HG02981 (cell line): ENCODE results near the gene ANO9.
"Not testable (repeated sequence)": the region's sequence is repeated elsewhere in the genome, so short reads cannot be mapped to it uniquely, and the experiment has no call there.

Experiments
- ATAC-seq: cut with Tn5 transposase; IDR thresholded peaks from one replicate; pipeline ENCODE4 v1.9.1; 2021; ENCODE audit warnings: mild to moderate bottlenecking, moderate library complexity; ENCODE audit not compliant: unreplicated experiment

ANO9 gene

DNA sequence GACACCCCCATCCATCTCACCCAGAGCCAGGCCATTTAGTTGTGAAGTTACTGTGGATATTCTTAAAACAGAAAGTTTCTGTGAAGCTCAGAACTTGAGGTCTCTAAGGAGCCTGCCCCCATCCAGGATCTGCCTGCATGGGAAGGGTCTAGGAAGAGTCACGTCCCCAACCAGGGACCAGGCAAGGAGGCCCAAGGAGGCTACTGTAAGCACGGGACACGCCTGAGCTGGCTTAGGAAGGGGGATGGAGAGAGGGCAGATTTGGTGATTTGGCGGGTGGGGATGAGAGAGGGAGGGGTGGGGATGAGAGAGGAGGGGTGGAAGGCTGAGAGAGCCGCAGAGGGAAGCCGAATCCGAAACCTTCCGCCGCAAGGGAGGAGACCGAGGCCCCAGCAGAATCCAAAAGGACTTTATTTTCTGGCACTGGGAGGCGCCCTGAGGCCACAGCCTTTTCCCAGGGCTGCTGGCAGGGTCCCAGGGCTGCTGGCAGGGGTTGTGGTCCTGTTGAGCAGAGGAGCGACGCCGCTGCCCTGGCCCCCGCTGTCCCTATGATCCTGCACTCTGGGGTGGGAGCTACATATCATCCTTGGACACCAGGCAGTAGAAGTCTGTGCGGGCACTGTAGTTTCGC is 36.4 kb downstream of the ANO9 start:
- ATAC-seq = no peak

DNA sequence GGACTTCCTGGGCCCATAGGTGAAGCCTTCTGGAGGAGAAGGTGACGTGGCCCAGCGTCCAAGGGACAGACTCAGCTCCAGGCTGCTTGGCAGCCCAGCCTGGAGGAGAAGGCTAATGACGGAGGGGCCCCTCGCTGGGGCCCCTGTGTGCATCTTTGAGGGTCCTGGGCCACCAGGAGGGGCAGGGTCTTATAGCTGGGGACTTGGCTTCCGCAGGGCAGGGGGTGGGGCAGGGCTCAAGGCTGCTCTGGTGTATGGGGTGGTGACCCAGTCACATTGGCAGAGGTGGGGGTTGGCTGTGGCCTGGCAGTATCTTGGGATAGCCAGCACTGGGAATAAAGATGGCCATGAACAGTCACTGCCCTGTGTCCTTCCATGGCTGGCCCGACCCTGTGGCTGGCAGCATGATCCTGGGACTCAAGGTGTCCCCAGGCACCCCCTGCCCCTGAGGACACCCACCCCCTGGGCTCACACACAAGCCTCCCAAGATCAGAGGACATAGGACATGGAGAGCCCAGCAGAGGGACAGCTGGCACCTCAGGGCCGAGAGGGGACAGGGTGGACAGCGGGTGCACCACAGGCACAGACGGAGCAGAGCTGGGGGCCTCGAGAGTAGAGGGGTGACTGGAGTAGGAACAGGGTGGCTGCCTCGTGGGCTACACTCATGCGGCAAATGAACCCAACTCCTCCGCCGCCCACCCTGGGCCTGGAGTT is 37.1 kb downstream of the ANO9 start:
- no peak for ATAC-seq

DNA sequence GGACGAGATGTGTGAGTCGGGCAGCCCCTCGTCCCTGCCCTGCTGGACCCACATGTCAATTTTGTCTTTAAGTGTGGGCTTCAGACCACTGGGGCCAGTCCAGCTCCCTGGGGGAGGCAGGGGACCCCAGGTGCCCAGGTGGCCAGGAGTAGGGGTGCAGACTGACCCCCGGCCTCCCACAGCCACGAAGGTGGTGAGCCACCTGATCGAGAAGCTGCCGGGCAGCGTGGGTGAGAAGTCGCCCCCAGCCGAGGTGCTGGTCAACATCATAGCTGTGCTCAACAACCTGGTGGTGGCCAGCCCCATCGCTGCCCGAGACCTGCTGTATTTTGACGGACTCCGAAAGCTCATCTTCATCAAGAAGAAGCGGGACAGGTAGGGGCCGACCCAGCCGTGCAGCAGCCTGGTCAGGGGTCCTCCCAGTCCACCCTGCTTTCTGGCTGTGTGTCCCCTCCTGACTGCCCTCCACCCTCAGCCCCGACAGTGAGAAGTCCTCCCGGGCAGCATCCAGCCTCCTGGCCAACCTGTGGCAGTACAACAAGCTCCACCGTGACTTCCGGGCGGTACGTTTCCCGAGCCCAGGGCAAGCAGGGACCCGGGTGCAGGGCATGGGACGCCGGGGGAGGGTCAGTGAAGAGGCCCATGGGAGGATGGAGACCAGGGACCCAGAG is 37.9 kb downstream of the ANO9 start:
- no peak for ATAC-seq

DNA sequence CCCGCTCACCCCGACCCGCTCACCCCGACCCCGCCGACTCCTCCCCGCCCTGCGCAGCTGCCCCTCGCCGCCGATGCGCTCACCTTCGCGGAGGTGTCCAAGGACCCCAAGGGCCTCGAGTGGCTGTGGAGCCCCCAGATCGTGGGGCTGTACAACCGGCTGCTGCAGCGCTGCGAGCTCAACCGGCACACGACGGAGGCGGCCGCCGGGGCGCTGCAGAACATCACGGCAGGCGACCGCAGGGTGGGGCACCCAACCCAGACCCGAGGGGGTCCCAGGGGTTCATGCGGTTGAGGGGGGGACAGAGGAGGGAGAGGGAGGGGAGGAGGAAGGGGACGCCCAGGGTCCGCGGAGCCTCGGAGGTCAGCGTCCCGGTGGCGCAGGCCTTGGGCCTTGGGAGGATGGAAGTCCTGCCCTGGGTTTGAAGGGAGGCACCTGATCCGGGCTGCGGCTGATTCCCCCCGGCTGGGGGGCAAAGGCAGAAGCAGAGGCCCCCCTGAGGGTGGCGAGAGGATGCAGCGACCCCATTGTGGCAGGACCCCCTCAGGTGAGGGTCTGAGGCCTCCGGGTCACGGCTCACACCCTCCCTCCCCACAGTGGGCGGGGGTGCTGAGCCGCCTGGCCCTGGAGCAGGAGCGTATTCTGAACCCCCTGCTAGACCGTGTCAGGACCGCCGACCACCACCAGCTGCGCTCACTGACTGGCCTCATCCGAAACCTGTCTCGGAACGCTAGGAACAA is 38.6 kb downstream of the ANO9 start:
- no peak for ATAC-seq

DNA sequence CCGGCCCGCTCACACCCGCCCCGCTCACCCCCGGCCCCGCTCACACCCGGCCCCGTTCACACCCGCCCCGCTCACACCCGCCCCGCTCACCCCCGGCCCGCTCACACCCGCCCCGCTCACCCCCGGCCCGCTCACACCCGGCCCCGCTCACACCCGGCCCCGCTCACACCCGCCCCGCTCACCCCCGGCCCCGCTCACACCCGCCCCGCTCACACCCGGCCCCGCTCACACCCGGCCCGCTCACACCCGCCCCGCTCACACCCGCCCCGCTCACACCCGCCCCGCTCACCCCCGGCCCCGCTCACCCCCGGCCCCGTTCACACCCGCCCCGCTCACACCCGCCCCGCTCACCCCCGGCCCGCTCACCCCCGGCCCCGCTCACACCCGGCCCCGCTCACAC is 40.6 kb downstream of the ANO9 start:
- not testable (repeated sequence) for ATAC-seq

DNA sequence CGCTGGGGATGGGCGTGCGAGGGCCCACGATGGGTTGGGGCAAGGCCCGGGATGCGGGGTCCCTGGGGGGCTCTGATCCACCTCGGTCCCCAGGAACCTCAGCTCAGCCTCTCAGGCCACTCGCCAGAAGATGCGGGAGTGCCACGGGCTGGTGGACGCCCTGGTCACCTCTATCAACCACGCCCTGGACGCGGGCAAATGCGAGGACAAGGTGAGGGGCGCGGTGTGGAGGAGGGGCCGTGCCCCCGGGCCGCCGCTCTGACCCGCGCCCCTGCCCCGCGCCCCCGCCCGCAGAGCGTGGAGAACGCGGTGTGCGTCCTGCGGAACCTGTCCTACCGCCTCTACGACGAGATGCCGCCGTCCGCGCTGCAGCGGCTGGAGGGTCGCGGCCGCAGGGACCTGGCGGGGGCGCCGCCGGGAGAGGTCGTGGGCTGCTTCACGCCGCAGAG is 41.5 kb downstream of the ANO9 start:
- no peak for ATAC-seq

DNA sequence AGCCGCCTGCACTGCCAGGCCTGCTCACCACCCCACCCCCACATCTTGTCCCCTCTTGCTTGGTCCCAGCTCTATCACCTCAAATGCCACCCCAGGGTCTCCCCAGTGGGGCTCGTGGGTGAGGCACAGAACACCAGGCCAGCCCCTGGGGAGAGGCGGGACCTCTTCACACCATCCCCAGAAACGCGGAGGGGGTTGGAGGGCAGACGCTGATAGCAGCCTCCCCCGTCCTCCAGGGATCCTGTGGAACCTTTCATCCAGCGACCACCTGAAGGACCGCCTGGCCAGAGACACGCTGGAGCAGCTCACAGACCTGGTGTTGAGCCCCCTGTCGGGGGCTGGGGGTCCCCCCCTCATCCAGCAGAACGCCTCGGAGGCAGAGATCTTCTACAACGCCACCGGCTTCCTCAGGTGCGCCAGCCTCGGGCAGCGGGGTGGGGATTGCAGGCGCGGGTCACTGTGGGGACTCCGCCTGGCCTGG is 42.0 kb downstream of the ANO9 start:
- ATAC-seq = no peak

DNA sequence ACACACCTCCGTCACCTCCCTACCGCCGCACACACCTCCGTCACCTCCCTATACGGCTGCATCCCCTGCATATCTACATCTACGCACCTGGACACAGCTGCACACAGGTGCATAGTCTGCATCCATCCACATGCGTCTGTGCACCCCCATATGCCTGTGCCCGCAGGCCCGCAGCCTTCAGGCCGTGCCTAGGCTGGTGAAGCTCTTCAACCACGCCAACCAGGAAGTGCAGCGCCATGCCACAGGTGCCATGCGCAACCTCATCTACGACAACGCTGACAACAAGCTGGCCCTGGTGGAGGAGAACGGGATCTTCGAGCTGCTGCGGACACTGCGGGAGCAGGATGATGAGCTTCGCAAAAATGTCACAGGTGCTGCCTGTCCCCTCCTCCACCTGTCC is 43.0 kb downstream of the ANO9 start:
- ATAC-seq = no peak

DNA sequence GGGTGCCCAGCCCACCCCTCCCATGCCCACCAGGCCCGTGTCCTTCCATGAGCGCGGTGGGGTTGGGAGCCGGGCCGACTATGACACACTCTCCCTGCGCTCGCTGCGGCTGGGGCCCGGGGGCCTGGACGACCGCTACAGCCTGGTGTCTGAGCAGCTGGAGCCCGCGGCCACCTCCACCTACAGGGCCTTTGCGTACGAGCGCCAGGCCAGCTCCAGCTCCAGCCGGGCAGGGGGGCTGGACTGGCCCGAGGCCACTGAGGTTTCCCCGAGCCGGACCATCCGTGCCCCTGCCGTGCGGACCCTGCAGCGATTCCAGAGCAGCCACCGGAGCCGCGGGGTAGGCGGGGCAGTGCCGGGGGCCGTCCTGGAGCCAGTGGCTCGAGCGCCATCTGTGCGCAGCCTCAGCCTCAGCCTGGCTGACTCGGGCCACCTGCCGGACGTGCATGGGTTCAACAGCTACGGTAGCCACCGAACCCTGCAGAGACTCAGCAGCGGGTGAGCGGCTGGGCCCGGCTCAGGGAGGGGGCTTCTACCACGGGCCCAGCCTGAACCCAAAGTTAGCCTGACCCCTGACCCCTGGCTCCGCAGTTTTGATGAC is 44.8 kb downstream of the ANO9 start:
- no peak for ATAC-seq

DNA sequence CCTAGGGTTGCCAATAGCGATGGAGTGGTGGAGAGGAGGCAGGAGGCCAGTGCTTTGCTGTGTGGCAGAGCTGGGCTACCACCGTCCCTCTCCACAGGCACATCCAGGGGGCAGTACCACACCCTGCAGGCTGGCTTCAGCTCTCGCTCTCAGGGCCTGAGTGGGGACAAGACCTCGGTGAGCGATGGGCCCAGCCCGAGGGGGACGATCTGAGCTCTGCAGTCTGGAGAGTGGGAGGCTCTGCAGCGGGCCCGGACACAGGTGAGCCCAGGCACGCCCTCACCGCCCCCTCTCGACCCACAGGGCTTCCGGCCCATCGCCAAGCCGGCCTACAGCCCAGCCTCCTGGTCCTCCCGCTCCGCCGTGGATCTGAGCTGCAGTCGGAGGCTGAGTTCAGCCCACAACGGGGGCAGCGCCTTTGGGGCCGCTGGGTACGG is 45.3 kb downstream of the ANO9 start:
- no peak for ATAC-seq

DNA sequence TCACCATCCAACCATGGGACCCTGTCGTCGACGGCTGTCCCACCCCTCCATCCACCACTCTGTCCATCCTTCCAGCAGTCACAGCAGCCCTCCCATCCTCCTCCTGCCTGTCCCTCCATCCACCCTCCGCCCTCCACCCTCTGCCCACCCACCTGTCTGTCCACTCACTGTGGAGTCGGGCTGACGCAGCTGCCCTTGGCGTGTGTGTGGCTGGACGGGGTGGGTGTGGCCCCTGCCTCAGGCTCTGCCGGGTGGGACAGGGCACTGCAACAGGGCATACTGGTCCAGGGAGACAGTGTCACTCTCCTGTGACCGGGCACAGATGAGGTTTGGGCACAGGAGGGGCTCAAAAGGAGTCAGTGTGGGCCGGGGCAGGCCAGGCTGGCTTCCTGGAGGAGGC is 45.9 kb downstream of the ANO9 start:
- ATAC-seq = no peak

DNA sequence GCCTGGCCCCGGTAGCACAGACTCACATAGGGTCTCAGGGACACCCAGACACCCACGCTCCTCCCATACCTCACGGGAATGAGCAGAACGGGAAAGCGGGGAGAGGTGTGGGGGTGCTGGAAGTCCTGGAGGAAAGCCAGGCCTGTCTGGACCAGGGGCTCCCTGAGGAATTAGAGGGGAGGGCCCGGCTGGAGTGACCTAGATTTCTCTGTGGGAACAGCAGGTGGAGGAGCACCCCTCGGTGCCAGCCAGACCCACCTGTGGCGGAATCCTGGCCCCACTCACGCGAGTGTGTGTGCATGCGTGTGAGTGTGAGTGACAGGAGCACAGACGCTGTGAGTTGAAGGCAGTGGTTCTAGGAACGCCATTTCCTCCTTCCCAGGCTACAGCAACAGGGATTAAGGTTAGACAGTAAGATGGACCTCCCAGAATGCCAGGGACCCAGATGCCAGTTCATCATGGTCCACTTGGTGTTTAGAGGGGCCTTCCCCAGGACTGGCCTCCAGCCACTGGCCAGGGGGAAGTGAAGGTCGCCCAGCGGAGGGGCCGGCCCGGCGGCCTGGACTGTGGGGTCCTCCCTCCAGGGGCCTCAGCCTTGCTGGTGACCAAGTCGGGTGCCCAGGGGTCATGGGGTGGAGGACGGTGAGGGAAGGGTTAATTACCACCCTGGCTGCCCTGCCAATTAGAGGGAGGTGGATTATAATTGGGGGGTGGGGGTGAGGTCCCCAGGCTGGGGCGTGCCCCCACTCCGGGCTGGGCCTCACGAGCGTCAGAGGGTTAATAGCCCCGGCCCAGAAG is 46.8 kb downstream of the ANO9 start:
- no peak for ATAC-seq

DNA sequence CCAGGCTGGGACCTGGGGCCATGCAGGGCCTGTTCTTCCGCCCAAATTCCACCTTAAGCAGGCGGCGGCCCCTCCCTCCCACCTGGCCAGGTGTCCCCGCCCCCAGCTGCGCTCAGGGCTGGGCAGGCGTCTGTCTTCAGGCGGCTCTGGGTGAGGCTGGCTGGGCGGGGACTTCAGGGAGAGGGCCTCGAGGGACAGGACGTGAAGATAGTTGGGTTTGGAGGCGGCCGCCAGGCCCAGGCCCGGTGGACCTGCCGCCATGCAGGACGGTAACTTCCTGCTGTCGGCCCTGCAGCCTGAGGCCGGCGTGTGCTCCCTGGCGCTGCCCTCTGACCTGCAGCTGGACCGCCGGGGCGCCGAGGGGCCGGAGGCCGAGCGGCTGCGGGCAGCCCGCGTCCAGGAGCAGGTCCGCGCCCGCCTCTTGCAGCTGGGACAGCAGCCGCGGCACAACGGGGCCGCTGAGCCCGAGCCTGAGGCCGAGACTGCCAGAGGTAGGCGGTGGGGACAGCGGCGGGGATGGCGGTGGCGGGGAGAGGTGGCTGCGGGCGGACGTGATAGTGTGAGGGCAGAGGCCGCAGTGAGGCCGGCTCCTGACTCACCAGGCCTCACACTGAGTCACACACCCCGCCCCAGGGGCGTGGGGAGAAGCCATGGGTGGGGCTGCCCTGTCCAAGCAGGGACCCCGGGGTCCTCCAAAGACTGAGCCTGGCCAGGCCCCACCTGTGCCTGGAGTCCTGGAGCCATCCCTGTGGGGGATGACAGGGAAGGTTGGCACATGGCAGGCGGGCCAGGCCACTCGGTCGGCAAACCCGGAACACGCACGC is 47.6 kb downstream of the ANO9 start, which contains the start of gene PKP3:
Gene PKP3 (plus strand): TSS at position 176 of the 824 bp plus-strand sequence. CDS start 84 bp downstream, at position 260.
- ATAC-seq = no peak

DNA sequence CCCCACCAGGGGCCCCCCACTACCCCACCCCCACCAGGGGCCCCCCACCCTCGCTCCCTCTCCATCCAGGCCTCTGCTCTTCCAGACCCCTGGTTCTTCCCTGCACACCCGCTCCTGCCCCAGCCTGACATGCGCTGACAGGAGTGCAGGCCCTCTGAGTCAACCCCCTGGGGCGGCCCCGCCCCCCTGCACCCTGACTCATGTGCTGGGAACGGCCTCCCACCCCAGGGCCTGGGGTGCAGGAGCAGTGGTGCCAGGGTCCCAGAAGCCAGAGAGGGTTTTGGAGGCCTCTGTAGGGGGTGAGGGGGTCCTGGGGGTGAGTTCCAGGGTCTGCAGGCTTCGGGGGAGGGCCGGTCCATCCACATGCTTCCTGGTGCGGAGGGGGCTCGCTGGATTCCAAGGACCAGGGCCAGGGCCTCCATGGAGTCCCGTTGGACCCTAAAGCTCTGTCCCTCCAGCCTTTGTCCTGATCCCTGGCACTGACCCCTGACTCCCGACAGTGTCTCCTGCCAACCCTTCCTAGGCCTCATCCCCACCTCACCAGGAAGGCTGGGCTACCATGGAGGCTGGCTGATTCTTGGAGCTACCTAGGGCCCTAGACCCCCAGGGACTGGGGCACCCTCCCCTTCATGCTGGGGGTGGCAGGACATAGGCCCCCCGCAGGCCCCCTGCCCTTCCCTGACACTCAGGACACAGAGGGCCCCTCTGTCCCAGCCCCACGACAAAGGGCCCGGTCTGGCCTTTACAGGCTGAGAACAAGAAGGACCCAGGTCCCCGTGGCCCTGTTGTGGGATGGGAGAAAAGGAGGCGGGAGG is 48.4 kb downstream of the ANO9 start:
- ATAC-seq = no peak

DNA sequence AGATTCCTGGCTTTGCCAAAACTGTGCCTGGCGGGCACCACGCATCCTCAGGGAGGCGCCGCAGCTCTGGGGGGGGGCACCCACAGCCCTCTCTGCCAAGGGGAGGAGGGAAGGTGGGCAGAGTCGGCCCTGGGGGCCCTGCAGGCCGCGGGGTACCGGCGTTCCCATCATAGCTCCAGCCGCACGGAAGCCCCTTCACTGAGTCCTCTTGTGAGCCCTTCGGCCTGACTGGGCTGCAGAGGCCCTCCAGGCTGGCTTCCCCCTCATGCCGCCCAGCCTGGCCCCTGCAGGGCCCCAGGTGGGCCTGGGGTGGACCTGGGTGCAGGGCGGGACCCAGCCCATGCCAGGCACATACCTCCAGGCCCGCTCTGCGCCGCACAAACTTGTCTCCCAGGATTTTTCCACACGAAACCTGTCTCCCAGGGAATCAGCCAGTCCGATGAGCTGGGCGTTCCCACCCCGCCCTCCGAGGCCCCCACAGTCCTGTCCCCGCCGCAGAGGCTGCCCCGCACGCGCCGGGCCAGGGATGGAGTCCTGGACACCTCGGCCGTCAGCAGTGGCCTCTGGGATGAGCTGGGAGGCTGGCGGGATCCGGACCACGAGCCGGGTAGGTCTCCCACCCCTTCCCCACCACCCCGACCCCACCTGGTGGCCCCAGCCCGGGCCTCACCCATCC is 49.6 kb downstream of the ANO9 start:
- ATAC-seq = no peak

DNA sequence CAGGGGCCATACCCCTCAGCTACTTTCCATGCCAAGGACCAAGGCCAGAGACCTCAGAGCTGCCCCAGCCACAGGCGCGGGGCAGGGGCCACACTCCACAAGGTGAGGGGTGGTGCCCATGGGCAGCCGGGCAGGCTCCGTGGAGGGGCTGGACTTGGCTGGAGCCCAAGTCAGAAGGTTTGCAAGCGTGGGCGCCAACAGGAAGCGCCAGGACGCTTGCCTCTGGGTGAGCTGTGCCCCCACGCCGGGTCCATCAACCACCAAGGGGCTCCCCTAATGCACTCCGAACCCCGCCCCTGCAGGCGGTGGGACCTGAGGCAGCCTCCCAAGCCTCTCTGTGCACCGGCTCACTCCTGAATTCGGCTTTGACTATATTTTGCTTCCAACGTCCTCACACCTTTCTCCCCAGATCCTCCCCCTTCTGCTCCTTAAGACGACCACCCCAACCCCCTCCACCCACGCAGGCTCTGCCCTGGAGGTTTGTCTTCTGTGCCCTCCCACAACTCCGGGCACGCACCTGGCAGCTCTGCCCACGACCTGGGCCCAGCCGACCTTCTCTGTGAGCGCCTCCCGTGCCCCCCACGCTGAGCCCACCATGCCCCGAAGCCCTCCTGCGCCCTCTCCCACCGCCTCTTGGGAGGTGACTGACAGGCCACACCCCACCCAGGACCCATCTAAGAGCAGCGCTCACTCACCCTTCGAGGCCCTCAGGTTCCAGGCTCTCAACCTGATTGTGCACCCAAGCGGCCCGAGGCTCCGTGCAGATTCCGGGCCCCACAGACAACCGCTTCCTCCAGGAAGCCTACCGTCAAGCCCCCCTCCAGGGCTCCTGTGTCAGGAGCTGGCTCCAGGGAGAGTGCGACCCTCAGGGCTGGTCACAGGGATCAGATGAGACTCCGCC is 50.4 kb downstream of the ANO9 start:
- ATAC-seq = no peak

DNA sequence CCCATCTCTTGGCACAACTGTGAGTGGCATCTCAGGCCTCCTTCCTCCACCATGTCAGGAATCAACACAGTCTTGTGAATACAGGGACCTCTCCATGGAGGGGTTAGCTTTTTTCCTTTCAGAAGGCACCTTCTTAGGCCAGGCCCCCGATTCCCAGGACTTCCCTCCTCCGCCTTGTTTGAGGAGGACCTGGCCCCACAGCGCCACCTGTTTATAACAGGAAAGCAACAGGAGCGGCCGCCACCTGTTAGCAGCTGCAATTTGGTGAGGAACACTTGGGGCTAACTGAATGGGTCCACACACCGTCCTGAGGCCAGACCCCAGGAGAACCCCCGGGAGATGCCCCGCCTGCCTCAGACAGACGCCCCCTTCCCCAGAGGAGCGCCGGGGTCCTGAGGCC is 51.6 kb downstream of the ANO9 start:
- no peak for ATAC-seq
